Melanocyte of skin (primary cell): ENCODE measurements around the gene LYG2. TPM values are rescaled to one million over a fixed set of nuclear protein-coding genes. Genes with fewer than 3 reads are reported as not detected.

Experiments
- small RNA-seq, 2 donors: library from RNA; depleted of rRNA; stranded (forward); fragments of <200 nt; gene quantifications; one replicate each; pipeline ENCODE3, GENCODE V24; 2012
- total RNA-seq, 2 donors: library from RNA; depleted of rRNA; stranded (reverse); fragments of >200 nt; gene quantifications; 2 replicates each; pipeline ENCODE4 v1.2.3, GENCODE V29; 2012

The LYG2 gene
- not detected for total RNA-seq

DNA sequence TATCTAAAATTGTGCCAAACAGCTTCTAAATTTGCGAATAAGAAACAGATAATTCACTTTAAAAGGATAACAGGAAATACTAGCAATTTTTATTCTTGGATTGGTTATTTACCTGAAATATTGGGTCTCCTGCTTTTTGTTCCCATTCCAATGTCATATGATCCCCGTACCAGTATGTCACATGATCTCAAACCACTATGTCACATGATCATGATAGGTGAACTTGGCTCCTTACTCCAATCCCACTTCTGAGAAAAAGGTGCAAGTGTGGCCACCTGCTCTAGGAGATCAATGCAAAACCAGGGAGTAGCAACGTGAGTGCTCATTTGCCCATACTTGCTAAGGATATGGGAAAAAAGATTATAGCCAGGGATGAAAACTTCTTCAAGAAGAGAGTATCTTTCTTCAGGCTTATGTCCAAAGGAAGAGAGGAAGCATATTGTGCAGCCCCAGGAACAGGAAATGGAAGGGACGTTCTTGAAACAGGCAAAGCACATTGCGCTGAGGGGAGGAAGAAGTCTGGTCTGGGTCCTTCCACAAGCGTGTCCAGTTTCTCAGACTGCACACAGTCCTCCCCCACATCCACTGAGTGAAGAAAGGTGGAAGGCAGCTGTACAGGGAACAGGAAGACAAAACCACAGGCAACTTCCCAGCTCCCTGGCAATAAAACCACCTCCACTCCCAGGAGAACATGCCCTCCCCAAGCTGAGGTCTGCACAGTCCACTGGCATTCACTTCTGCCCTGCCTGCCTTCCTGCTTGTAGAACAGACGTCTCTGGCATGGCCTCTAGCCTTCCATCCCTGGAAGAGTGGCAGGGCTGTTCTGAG is at the start of gene LYG2:
LYG2 (minus strand) TSS at position 176 of the 828 bp plus-strand sequence. CDS start 1,406 bp downstream, outside the sequence.

DNA sequence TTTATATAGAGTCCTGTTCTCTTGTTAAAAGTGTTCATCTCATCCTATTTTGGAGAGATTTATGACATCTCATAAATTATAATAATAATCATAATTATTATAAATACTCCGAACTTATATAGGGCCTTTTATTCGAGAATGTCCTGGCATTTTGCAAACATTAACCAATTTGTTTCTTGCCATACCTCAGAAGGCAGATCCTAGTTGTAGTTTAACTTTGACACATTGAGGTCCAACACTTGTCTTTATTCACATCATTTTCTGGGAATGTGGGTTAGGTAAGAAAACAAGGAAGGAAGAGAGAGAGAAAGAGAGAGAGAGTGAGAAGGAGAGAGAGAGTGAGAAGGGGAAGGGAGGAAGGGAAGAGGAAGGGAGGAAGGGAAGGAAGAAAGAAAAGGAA is 45.6 kb upstream of the LYG2 start, which contains the start of gene LYG1:
LYG1 (minus strand) TSS at position 101 of the 400 bp plus-strand sequence. CDS start 5,527 bp downstream, outside the sequence.

Small RNA genes within 50 kb of the gene (small RNA-seq; reads per million reads assigned to genes)
- gene AC092587.1: 0 reads per million in 2 donors

Other genes with a start within 250 kb of the LYG2 start
- gene C2orf15, start 114.0 kb downstream of the LYG2 start, total RNA-seq: under 1 TPM in 1 of 2 donors, not detected in 1; 0.34 TPM
- 1 to 10 TPM; 4.0 to 6.2 TPM for gene TSGA10, start 100.7 kb downstream of the LYG2 start, total RNA-seq
- gene LIPT1, start 100.7 kb downstream of the LYG2 start, total RNA-seq: 1 to 10 TPM; 3.7 to 5.9 TPM
- gene MITD1, start 74.6 kb downstream of the LYG2 start, total RNA-seq: 10 to 100 TPM; 20.6 to 21.3 TPM
- 10 to 100 TPM; 26.8 to 55.9 TPM for gene MRPL30, start 74.5 kb downstream of the LYG2 start, total RNA-seq
- not detected for gene LYG1, start 45.5 kb upstream of the LYG2 start, total RNA-seq
- 10 to 100 TPM; 74.0 to 94.2 TPM for gene TXNDC9, start 80.7 kb upstream of the LYG2 start, total RNA-seq
- 10 to 100 TPM; 16.9 to 20.6 TPM for gene EIF5B, start 81.7 kb upstream of the LYG2 start, total RNA-seq
- gene REV1, start 234.4 kb upstream of the LYG2 start, total RNA-seq: 10 to 100 TPM; 27.9 to 29.0 TPM